WI38 (cell line): ENCODE results near the gene ITGB6.

ENCODE experiments used
- H3K4me3 ChIP-seq: 2 replicates; pipeline ENCODE4 v1.5.1; 2011; ENCODE audit warnings: low read depth, mild to moderate bottlenecking, control low read depth, low read length
- TF ChIP-seq, protein P1 (sequence below): IDR thresholded peaks from 2 replicates; pipeline ENCODE4 v1.5.1; 2012; ENCODE audit warnings: low read depth, mild to moderate bottlenecking, control low read depth, low read length

ITGB6 gene

DNA sequence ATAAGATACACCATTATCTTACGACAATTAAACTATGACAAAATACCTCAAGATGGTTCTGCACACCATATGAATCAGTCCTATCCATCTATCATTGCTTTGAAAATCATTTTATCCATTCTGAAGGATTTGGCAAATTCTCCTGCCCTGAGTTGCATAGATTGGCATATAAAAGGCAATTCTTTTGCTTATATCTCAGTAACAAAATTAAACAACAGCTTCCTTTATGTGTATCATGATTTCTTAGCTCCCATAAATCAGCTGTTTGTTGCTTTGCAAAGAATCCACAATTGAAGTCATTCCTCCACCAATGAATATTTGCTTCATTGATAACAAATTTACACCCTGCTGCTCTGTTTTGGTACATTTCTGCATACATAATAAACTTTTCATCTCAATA lies 61.7 kb downstream of the ITGB6 start:
- TF ChIP-seq, protein P1, sequence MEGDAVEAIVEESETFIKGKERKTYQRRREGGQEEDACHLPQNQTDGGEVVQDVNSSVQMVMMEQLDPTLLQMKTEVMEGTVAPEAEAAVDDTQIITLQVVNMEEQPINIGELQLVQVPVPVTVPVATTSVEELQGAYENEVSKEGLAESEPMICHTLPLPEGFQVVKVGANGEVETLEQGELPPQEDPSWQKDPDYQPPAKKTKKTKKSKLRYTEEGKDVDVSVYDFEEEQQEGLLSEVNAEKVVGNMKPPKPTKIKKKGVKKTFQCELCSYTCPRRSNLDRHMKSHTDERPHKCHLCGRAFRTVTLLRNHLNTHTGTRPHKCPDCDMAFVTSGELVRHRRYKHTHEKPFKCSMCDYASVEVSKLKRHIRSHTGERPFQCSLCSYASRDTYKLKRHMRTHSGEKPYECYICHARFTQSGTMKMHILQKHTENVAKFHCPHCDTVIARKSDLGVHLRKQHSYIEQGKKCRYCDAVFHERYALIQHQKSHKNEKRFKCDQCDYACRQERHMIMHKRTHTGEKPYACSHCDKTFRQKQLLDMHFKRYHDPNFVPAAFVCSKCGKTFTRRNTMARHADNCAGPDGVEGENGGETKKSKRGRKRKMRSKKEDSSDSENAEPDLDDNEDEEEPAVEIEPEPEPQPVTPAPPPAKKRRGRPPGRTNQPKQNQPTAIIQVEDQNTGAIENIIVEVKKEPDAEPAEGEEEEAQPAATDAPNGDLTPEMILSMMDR, result no peak
- no peak overlapping the region for H3K4me3 ChIP-seq

- TF ChIP-seq, protein P1, result no peak
- no peak overlapping the region for H3K4me3 ChIP-seq
These were observed 62.6 kb downstream of the ITGB6 start for GRCh38 chr2:160137464-160137863.

DNA sequence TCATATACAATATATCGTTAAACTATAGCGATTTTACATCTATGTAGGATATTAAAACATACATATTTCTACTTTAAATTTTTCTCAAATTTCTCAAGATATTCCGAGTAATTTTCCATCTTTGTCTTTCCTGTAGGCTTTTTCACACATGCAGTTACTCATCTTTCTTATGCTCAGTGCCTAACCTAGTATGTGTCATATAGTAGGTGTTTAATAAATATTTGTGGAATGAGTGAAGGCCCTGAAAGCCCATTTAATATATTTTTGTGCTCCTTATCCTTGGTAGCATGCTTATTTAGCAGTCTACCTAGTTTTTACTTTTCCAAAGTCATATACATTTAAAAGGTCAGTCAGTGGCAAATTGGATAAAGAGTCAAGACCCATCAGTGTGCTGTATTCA lies 67.3 kb downstream of the ITGB6 start:
- TF ChIP-seq, protein P1, result no peak
- H3K4me3 ChIP-seq, result no peak overlapping the region

DNA sequence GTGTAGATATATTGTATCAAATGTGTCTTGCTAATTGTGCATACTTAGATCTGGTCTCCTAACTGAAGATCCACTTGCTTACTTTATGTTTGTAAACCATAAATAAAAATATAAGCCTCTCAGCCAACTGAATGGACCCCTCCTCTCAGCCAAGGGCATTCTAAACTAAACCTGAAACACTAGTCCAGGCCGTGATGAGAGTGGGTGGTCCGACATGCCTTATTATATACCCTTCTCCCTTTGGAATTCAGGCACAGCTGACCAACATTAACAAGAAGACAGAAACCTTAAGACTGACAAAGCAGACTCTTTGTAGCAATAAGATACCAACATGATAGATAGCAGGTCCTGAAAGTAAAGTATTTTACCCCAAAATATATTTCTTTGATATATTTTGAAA lies 73.3 kb downstream of the ITGB6 start:
- no peak overlapping the region for H3K4me3 ChIP-seq
- TF ChIP-seq, protein P1, result no peak

DNA sequence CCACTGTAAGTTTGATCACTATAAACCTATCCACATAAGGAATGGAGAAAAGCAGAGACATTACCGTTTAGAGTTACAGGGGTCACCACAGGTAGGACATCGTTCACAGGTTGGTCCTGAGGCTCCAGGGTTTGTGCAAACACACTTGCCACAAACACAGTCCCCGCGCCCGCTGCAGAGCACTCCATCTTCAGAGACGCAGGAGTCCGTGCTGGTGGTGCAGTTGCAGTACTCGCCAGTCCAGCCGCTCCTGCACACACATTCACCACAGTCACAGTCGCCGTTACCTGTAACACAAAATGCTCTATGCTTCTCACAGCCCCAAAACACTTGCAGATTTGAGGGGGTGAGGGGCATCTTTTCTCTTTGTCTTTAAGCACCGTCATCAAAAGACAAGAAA lies 73.8 kb downstream of the ITGB6 start:
- TF ChIP-seq, protein P1, result no peak
- no peak overlapping the region for H3K4me3 ChIP-seq

DNA sequence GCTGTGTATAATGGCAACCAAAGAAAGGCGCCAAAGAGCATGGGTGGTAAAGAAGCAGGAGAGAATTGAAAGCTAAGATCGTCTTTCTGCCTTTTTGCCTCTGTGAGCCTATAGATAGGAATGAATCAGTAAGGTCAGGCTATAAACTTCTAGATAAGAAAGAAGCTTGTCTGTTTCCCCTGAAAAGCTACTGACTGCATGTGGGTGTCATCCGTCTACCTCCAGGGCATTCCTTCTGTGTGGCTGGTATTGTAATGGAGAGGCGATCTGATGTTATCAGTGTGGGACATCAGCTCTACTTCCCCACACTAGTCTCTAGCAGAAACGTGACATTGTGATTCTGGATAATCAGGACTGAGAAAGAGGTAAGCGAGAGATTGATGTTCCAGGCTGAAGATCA lies 74.2 kb downstream of the ITGB6 start:
- TF ChIP-seq, protein P1, result no peak

GRCh38 chr2:160125366-160125765 lies 74.7 kb downstream of the ITGB6 start:
- no peak overlapping the region for H3K4me3 ChIP-seq
- TF ChIP-seq, protein P1, result no peak

More for the DNA sequence above, 74.2 kb downstream of the ITGB6 start:
- no peak overlapping the region for H3K4me3 ChIP-seq
